ENCODE data around the gene UTP20. TPM values are rescaled to one million over a fixed set of nuclear protein-coding genes. Genes with fewer than 3 reads are reported as not detected.

Gene UTP20
- total RNA-seq: 10 to 100 TPM; 12.5 to 24.4 (median 17.0) TPM

- no peaks in the 10 kb centered on the region for H3K4me1 ChIP-seq
- TF ChIP-seq POLR2A (IDR thresholded peaks at IDR 0.05) (no peak), POLR2AphosphoS5 (IDR thresholded peaks at IDR 0.05) (peak; percentile 55 to 67 (median 57)), CTCF (IDR thresholded peaks at IDR 0.05) (no peak)
- intact Hi-C loops (cut with DNase I; ENCODE audit: low total_unique reads): no loop called here
- H3K27me3 ChIP-seq: no peaks in the 10 kb centered on the region
- no peaks in the 10 kb centered on the region for H3K9me3 ChIP-seq
- H3K27ac ChIP-seq: peak within 1 kb of the TSS; percentile 8 to 51
- DNase-seq (ENCODE audit: low spot score in 2 of 2): peak; percentile 89 to 93
- peak within 1 kb of the TSS; percentile 91 to 98 (median 96) for H3K4me3 ChIP-seq
- no peaks in the 10 kb centered on the region for H3K36me3 ChIP-seq
Measured at GRCh38 chr12:101280006-101280505, at the start of gene UTP20. UTP20 (plus strand) TSS chr12:101280105; CDS start chr12:101280283, 178 bp downstream.

GRCh38 chr12:101230547-101230946 lies 49.4 kb upstream of the UTP20 start:
- no peaks in the 10 kb centered on the region for H3K27me3 ChIP-seq
- no peak for DNase-seq (ENCODE audit: low spot score in 2 of 2)
- H3K9me3 ChIP-seq: no peaks in the 10 kb centered on the region
- no peaks in the 10 kb centered on the region for H3K36me3 ChIP-seq
- TF ChIP-seq POLR2AphosphoS5 (IDR thresholded peaks at IDR 0.05) (no peak), POLR2A (IDR thresholded peaks at IDR 0.05) (no peak), CTCF (IDR thresholded peaks at IDR 0.05) (no peak)
- intact Hi-C loops (cut with DNase I; ENCODE audit: low total_unique reads): no loop called here
- H3K4me1 ChIP-seq: no peaks in the 10 kb centered on the region
- no peak overlapping the region for H3K27ac ChIP-seq
- H3K4me3 ChIP-seq: no peak overlapping the region

GRCh38 chr12:101231636-101232035 lies 48.3 kb upstream of the UTP20 start:
- intact Hi-C loops (cut with DNase I; ENCODE audit: low total_unique reads): no loop called here

GRCh38 chr12:101235686-101236085 lies 44.2 kb upstream of the UTP20 start:
- TF ChIP-seq POLR2AphosphoS5 (IDR thresholded peaks at IDR 0.05) (no peak), POLR2A (IDR thresholded peaks at IDR 0.05) (no peak), CTCF (IDR thresholded peaks at IDR 0.05) (no peak)
- no peak overlapping the region for H3K27ac ChIP-seq
- no peak for DNase-seq (ENCODE audit: low spot score in 2 of 2)
- no peaks in the 10 kb centered on the region for H3K4me1 ChIP-seq
- H3K4me3 ChIP-seq: no peak overlapping the region
- H3K36me3 ChIP-seq: no peaks in the 10 kb centered on the region
- peaks cover 0 to 8% of the 10 kb centered on the region in 2 donors for H3K9me3 ChIP-seq
- no peaks in the 10 kb centered on the region for H3K27me3 ChIP-seq
- intact Hi-C loops (cut with DNase I; ENCODE audit: low total_unique reads): no loop called here

More at GRCh38 chr12:101231636-101232035, 48.3 kb upstream of the UTP20 start:
- Histone ChIP-seq H3K4me1 (no peaks in the 10 kb centered on the region), H3K27me3 (no peaks in the 10 kb centered on the region), H3K9me3 (no peaks in the 10 kb centered on the region), H3K4me3 (no peak overlapping the region), H3K27ac (no peak overlapping the region), H3K36me3 (no peaks in the 10 kb centered on the region)
- no peak for TF ChIP-seq CTCF (IDR thresholded peaks at IDR 0.05)
- no peak for DNase-seq (ENCODE audit: low spot score in 2 of 2)

- Histone ChIP-seq H3K27ac (no peak overlapping the region), H3K4me1 (no peaks in the 10 kb centered on the region), H3K27me3 (no peaks in the 10 kb centered on the region), H3K9me3 (peaks cover 0 to 16% of the 10 kb centered on the region in 2 donors), H3K4me3 (no peak overlapping the region), H3K36me3 (no peaks in the 10 kb centered on the region)
- no peak for DNase-seq (ENCODE audit: low spot score in 2 of 2)
- intact Hi-C loops (cut with DNase I; ENCODE audit: low total_unique reads): no loop called here
- TF ChIP-seq POLR2A (IDR thresholded peaks at IDR 0.05) (no peak), CTCF (IDR thresholded peaks at IDR 0.05) (no peak), POLR2AphosphoS5 (IDR thresholded peaks at IDR 0.05) (no peak)
Measured at GRCh38 chr12:101238306-101238705, 41.6 kb upstream of the UTP20 start.
